Mesendoderm (in vitro differentiated cells): ENCODE measurements around the gene CDH16.
A peak's percentile ranks its signal among the peaks of the same experiment; 100 is the strongest.
"Not testable (repeated sequence)": the region's sequence is repeated elsewhere in the genome, so short reads cannot be mapped to it uniquely, and the experiment has no call there.

ENCODE experiments used
- DNase-seq: peaks from one replicate; pipeline ENCODE4 v3.0.0; 2013
- H2AK5ac ChIP-seq: 2 replicates; pipeline ENCODE4 v1.6.1; 2013; ENCODE audit warnings: low read length, inconsistent platforms
- H2BK120ac ChIP-seq: 2 replicates; pipeline ENCODE4 v1.6.1; 2013; ENCODE audit warnings: low read depth, mild to moderate bottlenecking, low read length, moderate library complexity, mixed read lengths
- H2BK15ac ChIP-seq: replicated peaks from 2 replicates; pipeline ENCODE4 v1.6.1; 2013; ENCODE audit warnings: low read depth, mild to moderate bottlenecking, moderate library complexity
- H2BK5ac ChIP-seq: 2 replicates; pipeline ENCODE4 v1.6.1; 2013; ENCODE audit warnings: low read length, inconsistent platforms
- H3K18ac ChIP-seq: 2 replicates; pipeline ENCODE4 v1.6.1; 2013; ENCODE audit warnings: mild to moderate bottlenecking, low read length, mixed read lengths
- H3K23ac ChIP-seq: one replicate; pipeline ENCODE4 v1.6.1; 2013; ENCODE audit warnings: low read length
- H3K27ac ChIP-seq: 2 replicates; pipeline ENCODE4 v1.5.1; 2013; ENCODE audit warnings: low read depth, mild to moderate bottlenecking, inconsistent platforms, low read length, moderate library complexity
- H3K27me3 ChIP-seq: 2 replicates; pipeline ENCODE4 v1.6.1; 2013; ENCODE audit warnings: low read length, control low read depth, mild to moderate bottlenecking, inconsistent platforms; ENCODE audit not compliant: insufficient read depth, poor library complexity
- H3K36me3 ChIP-seq: 2 replicates; pipeline ENCODE4 v1.6.1; 2013; ENCODE audit warnings: low read length, inconsistent platforms; ENCODE audit not compliant: control insufficient read depth, insufficient read depth
- H3K4ac ChIP-seq: one replicate; pipeline ENCODE4 v1.6.1; 2013; ENCODE audit warnings: low read depth, mild to moderate bottlenecking, low read length, moderate library complexity
- H3K4me1 ChIP-seq: 2 replicates; pipeline ENCODE4 v1.6.1; 2013; ENCODE audit warnings: low read depth, low read length, inconsistent platforms; ENCODE audit not compliant: control insufficient read depth
- H3K4me2 ChIP-seq: 2 replicates; pipeline ENCODE4 v1.6.1; 2013; ENCODE audit warnings: low read length
- H3K4me3 ChIP-seq: 2 replicates; pipeline ENCODE4 v1.5.1; 2013; ENCODE audit warnings: mild to moderate bottlenecking, low read length
- H3K56ac ChIP-seq: one replicate; pipeline ENCODE4 v1.6.1; 2013; ENCODE audit warnings: low read length
- H3K79me1 ChIP-seq: 2 replicates; pipeline ENCODE4 v1.6.1; 2013; ENCODE audit warnings: low read length, inconsistent platforms
- H3K79me2 ChIP-seq: 2 replicates; pipeline ENCODE4 v1.6.1; 2013; ENCODE audit warnings: mild to moderate bottlenecking, low read length; ENCODE audit not compliant: control insufficient read depth, insufficient read depth
- H3K9ac ChIP-seq: 2 replicates; pipeline ENCODE4 v1.6.1; 2013; ENCODE audit warnings: low read length, inconsistent platforms
- H4K5ac ChIP-seq: one replicate; pipeline ENCODE4 v1.6.1; 2013; ENCODE audit warnings: low read length
- H4K8ac ChIP-seq: one replicate; pipeline ENCODE4 v1.6.1; 2013; ENCODE audit warnings: low read depth, mild to moderate bottlenecking, control low read depth, low read length, moderate library complexity
- WGBS: extraction: QIAGEN DNeasy Blood & Tissue Kit; methylation state at CpG from one replicate; pipeline ENCODE4 v1.1.7; 2013; ENCODE audit warnings: low lambda C conversion rate, missing lambda C conversion rate; ENCODE audit not compliant: insufficient coverage; ENCODE audit errors: extremely low coverage; 5-methylcytosine and 5-hydroxymethylcytosine counted together

Gene CDH16

DNA sequence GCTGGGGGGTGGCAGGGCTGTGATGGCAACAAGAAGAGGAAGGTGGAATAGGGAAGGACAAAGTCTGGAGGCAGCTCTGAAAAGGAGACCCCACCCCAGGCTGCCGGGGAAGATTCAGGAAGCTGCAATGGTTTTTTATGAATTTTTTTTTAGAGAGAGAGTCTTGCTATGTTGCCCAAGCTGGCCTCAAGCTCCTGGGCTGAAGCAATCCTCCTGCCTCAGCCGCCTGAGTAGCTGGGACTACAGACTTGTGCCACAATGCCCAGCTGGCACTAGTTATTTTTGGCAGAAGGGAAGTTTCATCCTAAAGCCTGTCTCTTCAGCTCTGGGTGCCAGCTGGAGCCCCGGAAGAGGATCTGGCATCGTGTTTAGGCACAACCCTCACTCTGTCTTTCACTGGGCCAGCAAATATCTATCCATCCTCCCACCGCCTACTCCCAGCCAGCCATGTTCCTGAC, 41.0 kb upstream of the CDH16 start:
- no peak overlapping the region for H3K18ac ChIP-seq

GRCh38 chr16:66958857-66959703, 40.4 kb upstream of the CDH16 start:
- Histone ChIP-seq H3K18ac (no peak overlapping the region), H3K4me1 (no peaks in the 10 kb centered on the region), H3K36me3 (no peaks in the 10 kb centered on the region), H3K27me3 (no peaks in the 10 kb centered on the region), H4K8ac (no peak overlapping the region), H2BK120ac (no peak overlapping the region), H3K9ac (no peak overlapping the region), H3K23ac (no peak overlapping the region), H3K79me2 (no peaks in the 10 kb centered on the region), H3K27ac (no peak overlapping the region), H3K56ac (no peak overlapping the region), H3K4me3 (no peak overlapping the region), H4K5ac (no peak overlapping the region), H3K4me2 (no peak overlapping the region), H2AK5ac (no peak overlapping the region), H2BK15ac (no peak overlapping the region), H3K79me1 (no peaks in the 10 kb centered on the region), H3K4ac (no peak overlapping the region), H2BK5ac (no peak overlapping the region)
- DNase-seq = no peak
- WGBS = no CpG with 5 or more reads among the region's 7 CpGs

More for the DNA sequence above, 41.0 kb upstream of the CDH16 start:
- Histone ChIP-seq H4K8ac (no peak overlapping the region), H3K27me3 (no peaks in the 10 kb centered on the region), H4K5ac (no peak overlapping the region), H2BK120ac (no peak overlapping the region), H3K79me2 (no peaks in the 10 kb centered on the region), H3K4me3 (no peak overlapping the region), H3K4me2 (no peak overlapping the region), H3K4me1 (no peaks in the 10 kb centered on the region), H3K9ac (no peak overlapping the region), H3K27ac (no peak overlapping the region), H2BK5ac (no peak overlapping the region), H3K56ac (no peak overlapping the region), H2BK15ac (no peak overlapping the region), H3K4ac (no peak overlapping the region), H3K23ac (no peak overlapping the region), H2AK5ac (no peak overlapping the region), H3K79me1 (no peaks in the 10 kb centered on the region), H3K36me3 (no peaks in the 10 kb centered on the region)
- no CpG with 5 or more reads among the region's 5 CpGs for WGBS
- no peak for DNase-seq

GRCh38 chr16:66956154-66956457, 37.4 kb upstream of the CDH16 start:
- H3K4me1 ChIP-seq, H2BK5ac ChIP-seq, H3K79me1 ChIP-seq, H2BK120ac ChIP-seq, H3K4me2 ChIP-seq, H3K27ac ChIP-seq, H3K18ac ChIP-seq, H3K4me3 ChIP-seq, H3K27me3 ChIP-seq, H2BK15ac ChIP-seq, H4K5ac ChIP-seq, H3K36me3 ChIP-seq, H3K23ac ChIP-seq, H3K9ac ChIP-seq, DNase-seq, H3K79me2 ChIP-seq, H3K56ac ChIP-seq, H2AK5ac ChIP-seq, H4K8ac ChIP-seq, H3K4ac ChIP-seq: not testable (repeated sequence)
- no CpG with 5 or more reads among the region's 1 CpG for WGBS

DNA sequence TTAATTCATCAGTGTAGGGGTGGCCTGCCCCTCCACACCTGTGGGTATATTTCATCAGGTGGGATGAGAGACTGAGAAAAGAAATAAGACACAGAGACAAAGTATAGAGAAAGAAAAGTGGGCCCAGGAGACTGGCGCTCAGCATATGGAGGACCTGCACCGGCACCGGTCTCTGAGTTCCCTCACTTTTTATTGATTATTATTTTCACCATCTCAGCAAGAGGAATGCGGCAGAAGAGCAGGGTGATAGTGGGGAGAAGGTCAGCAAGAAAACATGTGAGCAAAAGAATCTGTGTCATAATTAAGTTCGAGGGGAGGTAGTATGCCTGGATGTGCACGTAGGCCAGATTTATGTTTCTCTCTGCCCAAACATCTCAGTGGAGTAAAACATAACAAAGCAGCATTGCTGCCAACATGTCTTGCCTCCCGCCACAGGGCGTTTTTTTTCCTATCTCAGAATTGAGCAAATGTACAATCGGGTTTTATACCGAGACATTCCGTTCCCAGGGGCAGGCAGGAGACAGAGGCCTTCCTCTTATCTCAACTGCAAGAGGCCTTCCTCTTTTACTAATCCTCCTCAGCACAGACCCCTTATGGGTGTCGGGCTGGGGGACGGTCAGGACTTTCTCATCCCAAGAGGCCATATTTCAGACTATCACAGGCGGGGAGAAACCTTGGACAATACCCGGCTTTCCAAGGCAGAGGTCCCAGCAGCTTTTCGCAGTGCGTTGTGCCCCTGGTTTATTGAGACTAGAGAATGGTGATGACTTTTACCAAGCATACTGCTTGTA, 36.9 kb upstream of the CDH16 start:
- not testable (repeated sequence) for H3K79me2 ChIP-seq, H3K56ac ChIP-seq, H3K4me1 ChIP-seq, H3K23ac ChIP-seq, H3K18ac ChIP-seq, H3K27me3 ChIP-seq, H3K9ac ChIP-seq, H3K4me2 ChIP-seq, H3K27ac ChIP-seq, DNase-seq, H2BK120ac ChIP-seq, H2BK15ac ChIP-seq, H2AK5ac ChIP-seq, H4K8ac ChIP-seq, H3K79me1 ChIP-seq, H4K5ac ChIP-seq, H3K36me3 ChIP-seq, H3K4me3 ChIP-seq, H3K4ac ChIP-seq, H2BK5ac ChIP-seq
- no CpG with 5 or more reads among the region's 17 CpGs for WGBS

DNA sequence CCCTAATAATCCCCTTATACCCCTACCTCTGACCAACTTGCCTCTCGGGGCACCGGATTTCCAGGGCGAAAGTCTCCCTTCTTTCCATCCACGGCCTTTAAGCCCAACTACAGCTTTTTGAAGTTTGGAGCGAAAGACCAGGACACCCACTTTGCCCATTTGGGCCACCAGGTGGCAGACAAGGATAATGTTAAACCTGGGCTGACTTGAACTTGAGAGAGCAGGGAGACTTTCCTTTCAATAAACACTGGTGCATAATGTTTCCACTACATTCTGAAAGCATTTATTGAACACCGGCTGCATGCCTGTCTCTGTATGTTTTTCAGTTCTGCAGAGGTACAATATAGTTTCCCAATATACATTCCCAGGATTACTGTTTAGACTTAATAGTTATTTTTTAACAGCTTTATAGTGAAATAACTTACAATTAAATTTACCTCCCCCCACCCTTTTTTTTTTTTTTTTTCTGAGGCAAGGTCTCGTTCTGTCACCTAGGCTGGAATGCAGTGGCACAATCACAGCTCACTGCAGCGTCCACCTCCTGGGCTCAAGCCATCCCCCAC, 35.5 kb upstream of the CDH16 start:
- Histone ChIP-seq H2BK15ac (no peak overlapping the region), H3K4ac (no peak overlapping the region), H3K36me3 (no peaks in the 10 kb centered on the region), H4K8ac (no peak overlapping the region), H3K56ac (no peak overlapping the region), H3K9ac (no peak overlapping the region), H3K27ac (no peak overlapping the region), H4K5ac (no peak overlapping the region), H3K4me3 (no peak overlapping the region), H3K27me3 (peaks cover 3% of the 10 kb centered on the region), H2AK5ac (no peak overlapping the region), H3K79me2 (no peaks in the 10 kb centered on the region), H3K79me1 (no peaks in the 10 kb centered on the region), H3K18ac (no peak overlapping the region), H3K23ac (no peak overlapping the region), H2BK120ac (no peak overlapping the region), H2BK5ac (no peak overlapping the region), H3K4me2 (no peak overlapping the region), H3K4me1 (no peaks in the 10 kb centered on the region)
- DNase-seq = peak; percentile 83
- no CpG with 5 or more reads among the region's 8 CpGs for WGBS
